Glomerular endothelial cell (primary cell): ENCODE measurements around the gene TSPAN32. TPM values are rescaled to one million over a fixed set of nuclear protein-coding genes. Genes with fewer than 3 reads are reported as not detected.

ENCODE experiments used
- DNase-seq: peaks from one replicate; pipeline ENCODE4 v3.0.0-alpha.2; 2011; ENCODE audit warnings: low read depth, low spot score; ENCODE audit errors: extremely low read depth
- total RNA-seq: library from RNA; depleted of rRNA; stranded (reverse); fragments of >200 nt; gene quantifications from 2 replicates; pipeline ENCODE4 v1.2.3, GENCODE V29; 2015

TSPAN32 gene
- total RNA-seq, 1 donor from 2014 or later, result not detected

- DNase-seq, result no peak
Observed at GRCh38 chr11:2302896-2303626, 1.2 kb downstream of the TSPAN32 start.

- no peak for DNase-seq
Observed at GRCh38 chr11:2303627-2304505, 2.1 kb downstream of the TSPAN32 start.

- DNase-seq, result no peak
Observed at GRCh38 chr11:2304506-2305139, 2.8 kb downstream of the TSPAN32 start.

GRCh38 chr11:2305140-2305778 lies 3.4 kb downstream of the TSPAN32 start:
- DNase-seq, result peak; percentile 5

GRCh38 chr11:2305788-2306451 lies 4.1 kb downstream of the TSPAN32 start:
- no peak for DNase-seq

DNA sequence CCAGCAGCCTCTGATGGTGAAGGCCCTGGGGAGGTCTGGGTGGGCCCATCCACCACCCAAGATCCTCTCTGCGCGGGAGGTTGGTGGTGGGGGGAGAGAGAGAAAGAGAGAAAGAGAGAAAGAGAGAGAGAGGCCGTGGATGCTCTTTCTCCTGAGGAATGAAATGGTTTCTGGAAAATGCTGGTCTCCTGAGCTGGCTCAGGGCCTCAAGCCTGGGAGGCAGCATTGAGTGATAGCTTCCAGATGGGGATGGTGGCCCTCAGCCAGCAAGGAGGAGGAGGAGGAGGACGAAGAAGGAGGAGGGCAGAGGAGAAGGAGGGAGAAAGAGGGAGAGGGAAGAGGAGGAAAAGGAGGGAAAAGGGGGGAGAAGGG lies 4.6 kb downstream of the TSPAN32 start:
- DNase-seq, result no peak

DNA sequence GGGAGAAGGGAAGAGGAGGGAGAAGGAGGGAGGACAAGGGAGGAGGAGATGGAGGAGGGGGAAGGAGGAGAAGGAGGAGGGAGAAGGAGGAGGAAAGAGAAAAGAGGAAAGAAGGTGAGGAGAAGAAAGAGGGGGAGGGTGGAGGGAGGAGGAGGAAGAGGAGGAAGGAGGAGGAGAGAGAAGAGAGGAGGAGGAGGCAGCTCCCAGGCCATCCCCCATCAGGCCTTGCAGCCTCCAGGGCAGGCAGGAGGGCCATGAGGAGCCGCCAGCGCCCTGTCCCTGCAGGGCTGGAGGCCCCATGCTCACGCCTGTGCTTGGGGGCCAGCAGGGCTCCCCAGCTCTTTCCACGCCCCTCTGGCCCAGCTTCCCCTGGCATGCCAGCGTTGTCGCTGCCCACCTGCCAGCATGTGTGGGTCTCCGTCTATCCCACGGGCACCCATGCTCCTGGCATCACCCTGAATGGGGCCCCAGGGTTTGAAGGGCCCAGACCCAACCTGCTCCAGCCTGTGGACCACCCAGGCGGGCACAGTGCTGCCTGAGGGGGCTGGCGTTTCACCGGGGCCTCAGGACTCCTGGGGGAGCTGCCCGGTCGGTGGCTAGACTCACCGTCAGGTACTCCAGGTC lies 5.2 kb downstream of the TSPAN32 start:
- no peak for DNase-seq

DNA sequence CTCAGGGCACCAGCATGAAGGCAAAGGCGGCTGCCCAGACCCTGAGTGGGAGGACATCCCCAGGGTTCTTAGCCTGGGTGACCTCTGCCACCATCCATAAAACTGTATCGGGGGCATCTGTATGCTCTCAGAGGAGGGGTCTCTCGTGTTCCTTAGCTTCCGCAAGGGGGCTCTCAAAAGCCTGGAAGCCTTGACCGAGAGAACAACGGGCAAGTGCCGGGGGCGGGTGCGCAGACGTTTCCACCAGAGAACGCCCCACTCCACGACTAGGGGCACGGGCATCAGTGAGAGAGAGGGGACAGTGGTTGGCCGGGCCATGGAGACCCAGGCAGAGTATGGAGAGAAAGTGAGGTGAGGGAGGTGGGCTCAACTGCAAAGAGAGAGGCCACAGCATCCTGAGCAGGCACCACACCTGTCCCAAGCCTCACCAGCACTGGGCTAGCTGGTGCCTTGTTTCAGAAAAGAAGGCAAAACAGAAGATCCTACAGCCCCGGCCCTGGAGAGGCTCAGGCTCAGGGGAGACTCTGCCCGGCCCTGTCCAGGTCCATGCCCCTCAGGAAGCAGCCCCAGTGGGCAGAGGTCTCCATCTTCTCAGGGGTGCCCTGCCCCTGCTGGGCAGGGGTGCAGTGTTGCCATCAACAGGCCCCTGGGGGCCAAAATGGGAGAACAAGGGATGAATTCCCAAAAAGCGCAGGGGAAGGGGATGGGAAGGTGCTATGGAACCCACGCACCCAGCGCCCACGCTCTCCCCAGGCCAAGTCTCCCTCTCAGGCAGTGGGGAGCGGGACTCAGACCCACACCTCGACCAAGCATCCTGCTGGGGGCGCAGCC lies 5.9 kb downstream of the TSPAN32 start:
- DNase-seq, result no peak

DNA sequence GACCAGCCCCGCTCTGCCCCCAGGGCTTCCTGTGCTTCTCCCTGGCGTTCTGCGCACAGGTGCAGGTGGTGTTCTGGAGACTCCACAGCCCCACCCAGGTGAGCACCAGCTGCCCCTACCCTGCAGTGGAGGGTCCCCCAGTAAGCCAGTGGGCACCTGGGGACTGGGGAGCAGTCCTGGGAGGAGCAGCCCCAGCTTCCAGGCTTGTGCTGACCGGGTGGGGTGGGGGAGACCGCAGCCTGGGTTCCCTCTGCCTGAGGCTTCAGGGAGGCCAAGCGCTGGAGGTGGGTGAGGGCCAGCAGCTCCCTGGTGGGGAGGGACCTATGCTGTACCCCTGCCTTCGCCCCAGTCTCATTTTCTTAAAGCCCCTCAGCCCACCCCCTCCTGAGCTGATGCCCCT lies 6.9 kb downstream of the TSPAN32 start:
- DNase-seq, result no peak

DNA sequence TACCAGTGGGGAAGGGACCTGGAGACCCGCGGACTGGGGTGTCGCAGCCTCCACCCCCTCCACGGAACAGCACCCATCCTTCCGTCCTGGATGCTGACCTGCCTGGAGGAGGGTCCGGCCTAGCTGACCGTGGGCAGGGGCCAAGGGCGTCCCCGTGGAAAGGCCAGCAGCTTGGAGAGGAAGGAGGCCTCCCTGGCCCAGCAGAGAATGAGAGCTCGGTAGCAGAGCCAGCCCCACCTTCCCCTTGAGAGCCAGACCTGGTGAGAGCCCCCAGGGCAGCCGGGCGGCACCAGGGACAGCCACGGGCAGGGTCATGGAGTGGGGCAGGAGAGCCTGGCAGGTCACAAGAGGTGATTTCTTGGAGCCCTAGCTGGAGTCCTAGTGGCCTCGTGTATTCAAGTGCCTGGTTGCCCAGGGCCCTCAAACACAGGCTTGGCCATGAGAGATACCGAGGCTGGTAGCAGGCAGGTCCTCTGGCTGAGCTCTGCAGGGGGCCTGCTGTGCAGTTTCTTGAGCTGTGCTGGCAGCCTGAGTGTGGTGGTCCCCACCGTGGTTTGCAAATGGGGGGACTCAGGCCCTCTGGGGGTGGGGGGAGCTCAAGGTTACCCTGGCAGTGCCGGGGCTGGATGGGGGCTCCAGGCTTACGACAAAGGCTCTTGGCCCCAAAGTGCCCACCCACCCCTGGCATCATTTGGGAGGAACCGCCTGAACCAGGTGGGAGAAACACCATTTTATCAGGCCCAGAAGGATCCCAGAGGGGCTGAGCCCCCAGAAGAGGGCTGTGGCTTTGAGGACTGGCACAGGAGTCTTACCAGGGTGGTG lies 7.6 kb downstream of the TSPAN32 start:
- DNase-seq, result no peak

- no peak for DNase-seq
Observed at GRCh38 chr11:2310073-2310785, 8.4 kb downstream of the TSPAN32 start.

GRCh38 chr11:2310786-2311352 lies 9.1 kb downstream of the TSPAN32 start:
- no peak for DNase-seq

GRCh38 chr11:2311353-2312133 lies 9.7 kb downstream of the TSPAN32 start:
- no peak for DNase-seq

DNA sequence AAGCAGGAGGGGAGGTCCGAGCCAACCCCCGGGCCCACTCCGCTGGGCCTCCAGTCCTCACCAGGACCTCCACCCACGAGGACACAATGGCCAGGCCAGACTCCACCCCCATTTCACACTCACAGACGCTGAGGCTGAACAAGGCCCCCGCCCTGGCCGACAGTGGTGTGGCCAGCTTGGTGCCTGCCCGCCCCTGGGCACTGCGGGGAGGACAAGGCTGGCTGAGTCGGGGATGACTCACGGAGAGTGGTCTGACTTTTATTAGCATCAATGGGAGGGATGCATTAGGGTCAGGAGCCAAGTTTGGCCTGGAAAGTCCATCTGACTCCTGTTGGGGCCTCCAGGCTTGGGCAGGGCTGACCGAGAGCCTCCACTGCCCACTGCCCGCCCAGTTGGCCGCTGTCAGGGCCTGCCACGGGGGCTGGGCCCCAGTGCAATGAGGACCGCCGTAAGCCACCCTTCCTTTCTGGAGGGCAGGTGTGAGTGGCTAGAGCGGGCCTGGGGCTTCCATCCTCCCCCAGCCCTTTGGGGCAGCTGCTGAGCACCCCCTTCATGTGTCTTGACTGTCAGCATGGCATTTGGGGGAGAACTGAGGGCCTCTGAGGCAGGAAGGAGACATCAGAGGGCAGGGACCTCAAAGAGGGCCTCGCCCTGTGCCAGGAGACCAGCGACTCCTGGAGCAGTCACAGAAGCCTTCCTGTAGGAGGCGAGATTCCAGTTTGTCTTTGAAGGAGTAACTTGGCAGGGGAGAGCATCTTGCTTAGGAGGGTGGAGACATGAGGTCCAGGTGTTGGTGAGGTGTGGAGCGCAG lies 10.6 kb downstream of the TSPAN32 start:
- no peak for DNase-seq

- no peak for DNase-seq
Observed at GRCh38 chr11:2313051-2313951, 11.5 kb downstream of the TSPAN32 start.
